ENCODE results near the gene AFAP1L2.
A peak's percentile ranks its signal among the peaks of the same experiment; 100 is the strongest.

Gene AFAP1L2

GRCh38 chr10:114408112-114408967 is 4.0 kb upstream of the AFAP1L2 start:
- Histone ChIP-seq H3K4me1 (ENCODE audit: control insufficient read depth, insufficient read depth, low read length) (peaks cover 23% of the 10 kb centered on the region), H3K9ac (ENCODE audit: low read length in 2 of 2) (no peak overlapping the region), H3K36me3 (ENCODE audit: control insufficient read depth in 2 of 2, insufficient read depth in 2 of 2, low read length in 2 of 2) (no peaks in the 10 kb centered on the region), H3K27ac (ENCODE audit: low read length) (no peak overlapping the region), H3K27me3 (ENCODE audit: control insufficient read depth in 1 of 2, insufficient read depth in 2 of 2, low read length in 2 of 2) (no peaks in the 10 kb centered on the region), H3K4me3 (ENCODE audit: low read length in 2 of 2) (no peak overlapping the region), H3K9me3 (ENCODE audit: control insufficient read depth in 2 of 2, low read length in 2 of 2) (no peaks in the 10 kb centered on the region)

- no peak overlapping the region for H3K4me3 ChIP-seq (ENCODE audit: low read length in 2 of 2)
- H3K27ac ChIP-seq (ENCODE audit: low read length), result no peak overlapping the region
- no peaks in the 10 kb centered on the region for H3K9me3 ChIP-seq (ENCODE audit: control insufficient read depth in 2 of 2, low read length in 2 of 2)
- H3K27me3 ChIP-seq (ENCODE audit: control insufficient read depth in 1 of 2, insufficient read depth in 2 of 2, low read length in 2 of 2), result no peaks in the 10 kb centered on the region
- peaks cover 31% of the 10 kb centered on the region for H3K4me1 ChIP-seq (ENCODE audit: control insufficient read depth, insufficient read depth, low read length)
- H3K36me3 ChIP-seq (ENCODE audit: control insufficient read depth in 2 of 2, insufficient read depth in 2 of 2, low read length in 2 of 2), result no peaks in the 10 kb centered on the region
- H3K9ac ChIP-seq (ENCODE audit: low read length in 2 of 2), result no peak overlapping the region
Observed at GRCh38 chr10:114406455-114406854, 2.2 kb upstream of the AFAP1L2 start.

- peak overlapping the region in 1 of 2 donors; percentile 60 for H3K9ac ChIP-seq (ENCODE audit: low read length in 2 of 2)
- H3K36me3 ChIP-seq (ENCODE audit: control insufficient read depth in 2 of 2, insufficient read depth in 2 of 2, low read length in 2 of 2), result no peaks in the 10 kb centered on the region
- no peaks in the 10 kb centered on the region for H3K27me3 ChIP-seq (ENCODE audit: control insufficient read depth in 1 of 2, insufficient read depth in 2 of 2, low read length in 2 of 2)
- H3K4me3 ChIP-seq (ENCODE audit: low read length in 2 of 2), result peak overlapping the region; percentile 83 to 91
- H3K27ac ChIP-seq (ENCODE audit: low read length), result no peak overlapping the region
- no peaks in the 10 kb centered on the region for H3K9me3 ChIP-seq (ENCODE audit: control insufficient read depth in 2 of 2, low read length in 2 of 2)
- H3K4me1 ChIP-seq (ENCODE audit: control insufficient read depth, insufficient read depth, low read length), result peaks cover 44% of the 10 kb centered on the region
Observed at GRCh38 chr10:114405011-114405350, 679 bp upstream of the AFAP1L2 start.

GRCh38 chr10:114403541-114404161 is 651 bp downstream of the AFAP1L2 start:
- H3K27me3 ChIP-seq (ENCODE audit: control insufficient read depth in 1 of 2, insufficient read depth in 2 of 2, low read length in 2 of 2), result no peaks in the 10 kb centered on the region
- H3K4me1 ChIP-seq (ENCODE audit: control insufficient read depth, insufficient read depth, low read length), result peaks cover 58% of the 10 kb centered on the region
- no peaks in the 10 kb centered on the region for H3K36me3 ChIP-seq (ENCODE audit: control insufficient read depth in 2 of 2, insufficient read depth in 2 of 2, low read length in 2 of 2)
- peak overlapping the region; percentile 83 to 91 for H3K4me3 ChIP-seq (ENCODE audit: low read length in 2 of 2)
- peak overlapping the region; percentile 69 for H3K27ac ChIP-seq (ENCODE audit: low read length)
- H3K9me3 ChIP-seq (ENCODE audit: control insufficient read depth in 2 of 2, low read length in 2 of 2), result no peaks in the 10 kb centered on the region
- H3K9ac ChIP-seq (ENCODE audit: low read length in 2 of 2), result peak overlapping the region; percentile 68 to 76

GRCh38 chr10:114402871-114403540 is 1.3 kb downstream of the AFAP1L2 start:
- no peaks in the 10 kb centered on the region for H3K9me3 ChIP-seq (ENCODE audit: control insufficient read depth in 2 of 2, low read length in 2 of 2)
- peak overlapping the region; percentile 68 to 76 for H3K9ac ChIP-seq (ENCODE audit: low read length in 2 of 2)
- peak overlapping the region; percentile 83 to 91 for H3K4me3 ChIP-seq (ENCODE audit: low read length in 2 of 2)
- H3K36me3 ChIP-seq (ENCODE audit: control insufficient read depth in 2 of 2, insufficient read depth in 2 of 2, low read length in 2 of 2), result no peaks in the 10 kb centered on the region
- peaks cover 64% of the 10 kb centered on the region for H3K4me1 ChIP-seq (ENCODE audit: control insufficient read depth, insufficient read depth, low read length)
- no peaks in the 10 kb centered on the region for H3K27me3 ChIP-seq (ENCODE audit: control insufficient read depth in 1 of 2, insufficient read depth in 2 of 2, low read length in 2 of 2)
- H3K27ac ChIP-seq (ENCODE audit: low read length), result peak overlapping the region; percentile 69

GRCh38 chr10:114402233-114402632 is 2.1 kb downstream of the AFAP1L2 start:
- Histone ChIP-seq H3K36me3 (ENCODE audit: control insufficient read depth in 2 of 2, insufficient read depth in 2 of 2, low read length in 2 of 2) (no peaks in the 10 kb centered on the region), H3K4me1 (ENCODE audit: control insufficient read depth, insufficient read depth, low read length) (peaks cover 70% of the 10 kb centered on the region), H3K27ac (ENCODE audit: low read length) (peak overlapping the region; percentile 69), H3K9me3 (ENCODE audit: control insufficient read depth in 2 of 2, low read length in 2 of 2) (no peaks in the 10 kb centered on the region), H3K9ac (ENCODE audit: low read length in 2 of 2) (no peak overlapping the region), H3K4me3 (ENCODE audit: low read length in 2 of 2) (peak overlapping the region in 1 of 2 donors; percentile 83), H3K27me3 (ENCODE audit: control insufficient read depth in 1 of 2, insufficient read depth in 2 of 2, low read length in 2 of 2) (no peaks in the 10 kb centered on the region)

- Histone ChIP-seq H3K9ac (ENCODE audit: low read length in 2 of 2) (no peak overlapping the region), H3K4me1 (ENCODE audit: control insufficient read depth, insufficient read depth, low read length) (peaks cover 77% of the 10 kb centered on the region), H3K27me3 (ENCODE audit: control insufficient read depth in 1 of 2, insufficient read depth in 2 of 2, low read length in 2 of 2) (no peaks in the 10 kb centered on the region), H3K9me3 (ENCODE audit: control insufficient read depth in 2 of 2, low read length in 2 of 2) (no peaks in the 10 kb centered on the region), H3K27ac (ENCODE audit: low read length) (peak overlapping the region; percentile 18), H3K4me3 (ENCODE audit: low read length in 2 of 2) (peak overlapping the region in 1 of 2 donors; percentile 49), H3K36me3 (ENCODE audit: control insufficient read depth in 2 of 2, insufficient read depth in 2 of 2, low read length in 2 of 2) (no peaks in the 10 kb centered on the region)
Observed at GRCh38 chr10:114401195-114401791, 3.0 kb downstream of the AFAP1L2 start.

GRCh38 chr10:114400091-114400490 is 4.2 kb downstream of the AFAP1L2 start:
- no peaks in the 10 kb centered on the region for H3K36me3 ChIP-seq (ENCODE audit: control insufficient read depth in 2 of 2, insufficient read depth in 2 of 2, low read length in 2 of 2)
- H3K27ac ChIP-seq (ENCODE audit: low read length), result peak overlapping the region; percentile 41
- H3K9ac ChIP-seq (ENCODE audit: low read length in 2 of 2), result peak overlapping the region in 1 of 2 donors; percentile 5
- no peaks in the 10 kb centered on the region for H3K9me3 ChIP-seq (ENCODE audit: control insufficient read depth in 2 of 2, low read length in 2 of 2)
- H3K4me3 ChIP-seq (ENCODE audit: low read length in 2 of 2), result peak overlapping the region in 1 of 2 donors; percentile 22
- H3K27me3 ChIP-seq (ENCODE audit: control insufficient read depth in 1 of 2, insufficient read depth in 2 of 2, low read length in 2 of 2), result no peaks in the 10 kb centered on the region
- peaks cover 77% of the 10 kb centered on the region for H3K4me1 ChIP-seq (ENCODE audit: control insufficient read depth, insufficient read depth, low read length)

GRCh38 chr10:114399576-114399975 is 4.7 kb downstream of the AFAP1L2 start:
- Histone ChIP-seq H3K4me3 (ENCODE audit: low read length in 2 of 2) (peak overlapping the region in 1 of 2 donors; percentile 22), H3K27ac (ENCODE audit: low read length) (peak overlapping the region; percentile 71), H3K4me1 (ENCODE audit: control insufficient read depth, insufficient read depth, low read length) (peaks cover 75% of the 10 kb centered on the region), H3K27me3 (ENCODE audit: control insufficient read depth in 1 of 2, insufficient read depth in 2 of 2, low read length in 2 of 2) (no peaks in the 10 kb centered on the region), H3K9me3 (ENCODE audit: control insufficient read depth in 2 of 2, low read length in 2 of 2) (no peaks in the 10 kb centered on the region), H3K36me3 (ENCODE audit: control insufficient read depth in 2 of 2, insufficient read depth in 2 of 2, low read length in 2 of 2) (no peaks in the 10 kb centered on the region), H3K9ac (ENCODE audit: low read length in 2 of 2) (no peak overlapping the region)

GRCh38 chr10:114398587-114399331 is 5.5 kb downstream of the AFAP1L2 start:
- Histone ChIP-seq H3K36me3 (ENCODE audit: control insufficient read depth in 2 of 2, insufficient read depth in 2 of 2, low read length in 2 of 2) (no peaks in the 10 kb centered on the region), H3K9me3 (ENCODE audit: control insufficient read depth in 2 of 2, low read length in 2 of 2) (no peaks in the 10 kb centered on the region), H3K9ac (ENCODE audit: low read length in 2 of 2) (no peak overlapping the region), H3K27ac (ENCODE audit: low read length) (peak overlapping the region; percentile 71), H3K4me3 (ENCODE audit: low read length in 2 of 2) (peak overlapping the region in 1 of 2 donors; percentile 65), H3K4me1 (ENCODE audit: control insufficient read depth, insufficient read depth, low read length) (peaks cover 74% of the 10 kb centered on the region), H3K27me3 (ENCODE audit: control insufficient read depth in 1 of 2, insufficient read depth in 2 of 2, low read length in 2 of 2) (no peaks in the 10 kb centered on the region)

Data from stomach smooth muscle (tissue), 2 donors.